Measurements from ENCODE around the gene NT5E. TPM values are rescaled to one million over a fixed set of nuclear protein-coding genes. Genes with fewer than 3 reads are reported as not detected.

NT5E gene
- total RNA-seq, 1 experiment from 2014 or later, result 0.52 TPM

GRCh38 chr6:85458184-85458583, 8.3 kb downstream of the NT5E start:
- H3K4me3 Mint-ChIP-seq, result no peak overlapping the region
- WGBS (ENCODE audit: extremely low coverage, insufficient read length, low lambda C conversion rate), result no CpG with 5 or more reads among the region's 2 CpGs
- Histone ChIP-seq H3K56ac (ENCODE audit: insufficient read length, low read depth, low read length) (no peak overlapping the region), H3K23me2 (ENCODE audit: insufficient read length, low read depth, low read length, poor library complexity, severe bottlenecking) (no peaks in the 10 kb centered on the region), H4K8ac (replicated peaks; ENCODE audit: insufficient read length, low read depth, low read length) (no peak overlapping the region), H3K27ac (ENCODE audit: insufficient read length, low read depth, low read length) (no peak overlapping the region), H3K79me1 (ENCODE audit: insufficient read depth, low read depth, low read length, poor library complexity, severe bottlenecking) (no peaks in the 10 kb centered on the region), H2BK12ac (ENCODE audit: insufficient read length, low read depth, low read length) (no peak overlapping the region), H4K91ac (ENCODE audit: insufficient read length, low read depth, low read length) (no peak overlapping the region), H4K5ac (ENCODE audit: insufficient read length, low read depth, low read length) (no peak overlapping the region), H3K4me2 (ENCODE audit: insufficient read depth, insufficient read length, low read length) (no peak overlapping the region), H3T11ph (ENCODE audit: low read length) (no peak overlapping the region), H2AK5ac (ENCODE audit: insufficient read length, low read length) (no peak overlapping the region), H3K79me2 (ENCODE audit: insufficient read depth, low read length) (no peaks in the 10 kb centered on the region), H2BK5ac (ENCODE audit: insufficient read length, low read length) (no peak overlapping the region), H3K4ac (ENCODE audit: low read depth, low read length) (no peak overlapping the region), H3K9ac (ENCODE audit: extremely low read depth, insufficient read length, low read length) (no peak overlapping the region), H3K23ac (ENCODE audit: insufficient read length, low read depth, low read length) (no peak overlapping the region), H3K4me1 (ENCODE audit: insufficient read depth, low read length) (peaks cover 11% of the 10 kb centered on the region; the same call in 1 of the 2 replicates), H2BK20ac (ENCODE audit: low read depth, low read length, poor library complexity, severe bottlenecking) (no peak overlapping the region), H3K27me3 (ENCODE audit: insufficient read depth, low read length) (no peaks in the 10 kb centered on the region), H3K18ac (ENCODE audit: insufficient read length, low read depth, low read length) (no peak overlapping the region), H3K14ac (ENCODE audit: insufficient read depth, low read length) (no peak overlapping the region), H2BK120ac (ENCODE audit: low read depth, low read length, poor library complexity, severe bottlenecking) (no peak overlapping the region), H2AFZ (ENCODE audit: low read length) (no peak overlapping the region), H3K9me3 (ENCODE audit: control insufficient read depth, low read depth, low read length) (no peaks in the 10 kb centered on the region), H2BK15ac (ENCODE audit: low read depth, low read length) (no peak overlapping the region), H4K20me1 (ENCODE audit: control insufficient read depth, insufficient read depth, insufficient read length) (no peaks in the 10 kb centered on the region)
- H3K36me3 Mint-ChIP-seq (ENCODE audit: insufficient read depth in 1 of 3, low read depth in 3 of 3), result no peaks in the 10 kb centered on the region
- H3K4me1 Mint-ChIP-seq, result peaks cover 18 to 23% of the 10 kb centered on the region in 2 experiments
- no peak for DNase-seq
- H3K9me3 Mint-ChIP-seq, result no peaks in the 10 kb centered on the region
- peak overlapping the region in 1 of 3 experiments; percentile 75; a peak in 2 of 7 replicates for H3K27ac Mint-ChIP-seq
- TF ChIP-seq CTCF (conservative IDR thresholded peaks at IDR 0.05), result no peak
- peaks cover 9% of the 10 kb centered on the region for H3K27me3 Mint-ChIP-seq (ENCODE audit: low read depth)
